Adipose tissue (tissue), 3 donors: ENCODE measurements around the gene KRTAP4-5. TPM values are rescaled to one million over a fixed set of nuclear protein-coding genes. Genes with fewer than 3 reads are reported as not detected.
"Not testable (repeated sequence)": the region's sequence is repeated elsewhere in the genome, so short reads cannot be mapped to it uniquely, and the experiment has no call there.

Experiments
- H3K27ac ChIP-seq: one replicate; pipeline ENCODE4 v1.5.1; 2013; ENCODE audit warnings: low read depth, low read length
- WGBS, 3 donors: extraction: QIAGEN DNeasy Blood & Tissue Kit; methylation state at CpG; one replicate each; pipeline ENCODE4 v1.1.7; 2013; 5-methylcytosine and 5-hydroxymethylcytosine counted together
- polyA plus RNA-seq, 3 donors: library from polyadenylated mRNA; stranded (reverse); fragments of 200-250 nt; gene quantifications; one replicate each; pipeline ENCODE4 v1.2.3, GENCODE V29; 2013
- donor health status: healthy with polysubstance abuse.
- donor health status: Bipolar disorder and iron deficiency.
- donor health status: healthy.

Gene KRTAP4-5
- not detected for polyA plus RNA-seq

- H3K27ac ChIP-seq: no peak within 1 kb of the TSS
- 56 to 66% (median 62%) methylated on average over 2 of the region's 2 CpGs for WGBS, 3 donors
Measured at GRCh38 chr17:41149652-41149985, at the start of gene KRTAP4-5. TSS of gene KRTAP4-5 (minus strand) at chr17:41149825. CDS start at chr17:41149767, 58 bp downstream.

GRCh38 chr17:41196068-41196467 lies 46.4 kb upstream of the KRTAP4-5 start:
- WGBS, 3 donors: 26 to 51% (median 27%) methylated on average over 1 of the region's 1 CpG
- H3K27ac ChIP-seq: no peak overlapping the region

GRCh38 chr17:41190328-41190727 lies 40.7 kb upstream of the KRTAP4-5 start:
- 75 to 95% (median 83%) methylated on average over 3 of the region's 3 CpGs for WGBS, 3 donors
- H3K27ac ChIP-seq: no peak overlapping the region

- 78 to 95% (median 80%) methylated on average over 1 of the region's 1 CpG for WGBS, 3 donors
- not testable (repeated sequence) for H3K27ac ChIP-seq
Measured at GRCh38 chr17:41189837-41190318, 40.3 kb upstream of the KRTAP4-5 start, which contains the start of gene KRTAP9-1. TSS of gene KRTAP9-1 (plus strand) at chr17:41189887. CDS start at chr17:41189887, 0 bp downstream.

GRCh38 chr17:41186872-41187271 lies 37.2 kb upstream of the KRTAP4-5 start:
- 78 to 88% (median 87%) methylated on average over 2 of the region's 2 CpGs for WGBS, 3 donors
- H3K27ac ChIP-seq: no peak overlapping the region

GRCh38 chr17:41185001-41185400 lies 35.4 kb upstream of the KRTAP4-5 start:
- WGBS, 3 donors: 33 to 65% (median 57%) methylated on average over 1 of the region's 1 CpG
- H3K27ac ChIP-seq: no peak overlapping the region

GRCh38 chr17:41184480-41184961 lies 34.9 kb upstream of the KRTAP4-5 start, which contains the start of gene KRTAP4-1:
TSS of gene KRTAP4-1 (minus strand) at chr17:41184911. CDS start at chr17:41184854, 57 bp downstream.
- H3K27ac ChIP-seq: no peak within 1 kb of the TSS
- 47 to 64% (median 60%) methylated on average over 8 to 9 of the region's 9 CpGs for WGBS, 3 donors

- no peak overlapping the region for H3K27ac ChIP-seq
- 56 to 92% (median 84%) methylated on average over 1 of the region's 1 CpG for WGBS, 3 donors
Measured at GRCh38 chr17:41178843-41179616, 29.4 kb upstream of the KRTAP4-5 start.

GRCh38 chr17:41178341-41178740 lies 28.7 kb upstream of the KRTAP4-5 start:
- 81 to 94% (median 94%) methylated on average over 3 of the region's 3 CpGs for WGBS, 3 donors
- no peak overlapping the region for H3K27ac ChIP-seq

- H3K27ac ChIP-seq: no peak within 1 kb of the TSS
- 81 to 92% (median 91%) methylated on average over 6 to 7 of the region's 7 CpGs for WGBS, 3 donors
Measured at GRCh38 chr17:41177727-41178271, 28.2 kb upstream of the KRTAP4-5 start, which contains the start of gene KRTAP4-2. TSS of gene KRTAP4-2 (minus strand) at chr17:41178221. CDS start at chr17:41178164, 57 bp downstream.

GRCh38 chr17:41176744-41177387 lies 27.2 kb upstream of the KRTAP4-5 start:
- WGBS, 3 donors: 65 to 81% (median 72%) methylated on average over 3 of the region's 3 CpGs
- H3K27ac ChIP-seq: no peak overlapping the region

- WGBS, 3 donors: 67 to 78% (median 73%) methylated on average over 2 of the region's 2 CpGs
- no peak overlapping the region for H3K27ac ChIP-seq
Measured at GRCh38 chr17:41171886-41172285, 22.3 kb upstream of the KRTAP4-5 start.

GRCh38 chr17:41168121-41168520 lies 18.5 kb upstream of the KRTAP4-5 start, which contains the start of gene KRTAP4-3:
TSS of gene KRTAP4-3 (minus strand) at chr17:41168221. CDS start at chr17:41168172, 49 bp downstream.
- 45 to 84% (median 65%) methylated on average over 1 of the region's 1 CpG for WGBS, 3 donors

GRCh38 chr17:41167561-41167960 lies 17.9 kb upstream of the KRTAP4-5 start:
- no peak overlapping the region for H3K27ac ChIP-seq
- 78 to 87% (median 80%) methylated on average over 7 of the region's 7 CpGs for WGBS, 3 donors

More at GRCh38 chr17:41168121-41168520, 18.5 kb upstream of the KRTAP4-5 start, which contains the start of gene KRTAP4-3:
- no peak within 1 kb of the TSS for H3K27ac ChIP-seq

GRCh38 chr17:41163828-41164227 lies 14.2 kb upstream of the KRTAP4-5 start:
- WGBS, 3 donors: 69 to 81% (median 74%) methylated on average over 7 of the region's 7 CpGs
- no peak overlapping the region for H3K27ac ChIP-seq

- H3K27ac ChIP-seq: no peak within 1 kb of the TSS
- 80 to 91% (median 89%) methylated on average over 1 of the region's 1 CpG for WGBS, 3 donors
Measured at GRCh38 chr17:41160648-41161047, 11.0 kb upstream of the KRTAP4-5 start, which contains the start of gene KRTAP4-4. TSS of gene KRTAP4-4 (minus strand) at chr17:41160748. CDS start at chr17:41160691, 57 bp downstream.

- not testable (repeated sequence) for H3K27ac ChIP-seq
- WGBS, 3 donors: 81 to 87% (median 87%) methylated on average over 3 of the region's 3 CpGs
Measured at GRCh38 chr17:41160190-41160589, 10.6 kb upstream of the KRTAP4-5 start.

GRCh38 chr17:41153856-41154255 lies 4.2 kb upstream of the KRTAP4-5 start:
- no peak overlapping the region for H3K27ac ChIP-seq
- 8 to 18% (median 10%) methylated on average over 2 of the region's 2 CpGs for WGBS, 3 donors

- 70 to 81% (median 76%) methylated on average over 2 of the region's 2 CpGs for WGBS, 3 donors
- no peak overlapping the region for H3K27ac ChIP-seq
Measured at GRCh38 chr17:41151525-41151924, 1.9 kb upstream of the KRTAP4-5 start.
